NCI-H1436 treated with DMSO at 0.1 percent for 48 hours (cell line): ENCODE results near the gene ZNF343.
A peak's percentile ranks its signal among the peaks of the same experiment; 100 is the strongest.

Source experiments
- DNase-seq: peaks from one replicate; lab custom pipeline; 2025; lab: John Stamatoyannopoulos, UW

Gene ZNF343

DNA sequence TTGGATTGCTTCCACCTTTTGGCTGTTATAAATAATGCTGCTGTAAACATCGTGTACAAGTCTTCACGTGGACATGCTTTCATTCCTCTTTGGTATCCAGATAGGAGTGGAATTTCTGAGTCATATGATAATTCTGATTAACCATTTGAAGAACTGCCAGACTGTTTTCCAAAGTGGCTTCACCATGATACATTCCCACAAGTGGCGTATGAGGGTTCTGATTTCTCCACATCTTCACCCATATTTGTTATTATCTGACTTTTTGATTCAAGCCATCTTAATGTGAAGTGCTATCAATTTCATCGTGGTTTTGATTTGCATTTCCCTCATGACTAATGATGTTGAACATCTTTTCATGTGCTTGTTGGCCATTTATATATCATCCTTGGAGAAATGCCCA, 35.2 kb downstream of the ZNF343 start:
- DNase-seq, result no peak

- peak; percentile 92 for DNase-seq
Observed at GRCh38 chr20:2470423-2471193, 38.1 kb downstream of the ZNF343 start, which contains the start of gene SNRPB. Gene SNRPB, minus strand, starts transcription at chr20:2470789. Its CDS starts 99 bp downstream, at chr20:2470690.

- no peak for DNase-seq
Observed at GRCh38 chr20:2469991-2470422, 38.7 kb downstream of the ZNF343 start.

DNA sequence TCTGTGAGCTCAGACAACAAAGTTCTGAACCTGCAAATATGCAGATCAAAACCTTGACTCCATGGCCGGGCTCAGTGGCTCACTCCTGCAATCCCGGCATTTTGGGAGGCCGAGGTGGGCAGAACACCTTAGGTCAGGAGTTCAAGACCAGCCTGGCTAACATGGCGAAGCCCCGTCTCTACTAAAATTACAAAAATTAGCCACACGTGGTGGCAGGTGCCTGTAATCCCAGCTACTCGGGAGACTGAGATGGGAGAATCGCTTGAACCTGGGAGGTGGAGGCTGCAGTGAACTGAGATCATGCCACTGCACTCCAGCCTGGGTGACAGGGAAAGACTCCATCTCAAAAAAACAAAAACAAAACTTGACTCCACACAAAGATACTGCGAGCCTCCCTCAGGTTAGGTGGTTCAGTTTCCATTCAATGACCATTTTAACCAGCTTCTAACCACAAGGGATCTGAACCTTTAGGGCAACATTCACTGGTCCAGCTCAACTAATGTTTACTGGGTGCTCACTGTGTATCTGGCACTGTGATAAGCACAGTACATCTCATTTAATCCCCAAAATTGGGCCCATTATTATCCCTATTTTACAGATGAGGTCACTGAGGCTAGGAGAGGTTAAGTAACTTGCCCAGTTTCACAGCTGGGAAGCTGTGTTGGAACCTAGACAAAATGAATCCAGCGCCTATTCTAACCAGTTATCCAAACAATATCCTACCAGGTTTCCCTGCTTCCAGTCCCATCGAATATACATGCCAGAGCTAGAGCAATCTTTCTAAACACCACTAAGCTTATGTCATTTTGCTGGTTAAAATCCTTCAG, 39.9 kb downstream of the ZNF343 start:
- no peak for DNase-seq

- no peak for DNase-seq
Observed at GRCh38 chr20:2467412-2467811, 41.3 kb downstream of the ZNF343 start.

- no peak for DNase-seq
Observed at GRCh38 chr20:2465100-2465499, 43.6 kb downstream of the ZNF343 start.

DNA sequence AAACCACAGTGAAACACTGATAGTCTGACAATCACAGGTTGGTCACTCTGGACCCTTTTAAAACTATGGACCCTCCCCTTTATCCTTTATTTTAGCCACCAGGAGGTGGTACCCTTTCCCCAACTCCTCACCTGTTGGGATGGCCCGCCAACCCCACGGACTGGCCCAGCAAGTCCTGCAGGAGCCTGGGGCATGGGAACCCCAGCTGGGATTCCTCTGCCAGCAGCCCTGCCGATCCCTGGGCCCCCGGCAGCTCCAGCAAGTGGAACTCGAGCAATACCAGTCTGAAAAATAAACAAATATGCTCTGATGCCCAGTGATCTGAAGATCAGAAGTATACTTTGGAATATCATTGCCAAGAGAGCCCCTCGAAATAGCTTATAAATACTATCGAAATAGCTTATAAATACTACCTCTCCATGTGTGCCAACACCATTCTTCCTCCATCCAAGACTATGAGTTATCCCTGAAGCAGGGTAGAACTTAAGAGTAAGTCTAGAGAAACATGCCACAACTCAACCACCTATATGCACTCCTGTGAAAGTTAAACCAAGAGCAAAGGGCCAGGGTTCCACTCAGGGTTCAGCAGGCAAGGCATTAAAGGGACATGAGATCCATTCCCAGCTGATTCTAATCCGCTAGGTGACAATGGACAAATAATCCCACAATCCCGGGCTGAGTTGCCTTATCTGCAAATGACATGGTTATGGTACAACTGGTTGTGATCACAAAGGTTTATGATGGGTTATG, 44.9 kb downstream of the ZNF343 start:
- DNase-seq, result no peak

DNA sequence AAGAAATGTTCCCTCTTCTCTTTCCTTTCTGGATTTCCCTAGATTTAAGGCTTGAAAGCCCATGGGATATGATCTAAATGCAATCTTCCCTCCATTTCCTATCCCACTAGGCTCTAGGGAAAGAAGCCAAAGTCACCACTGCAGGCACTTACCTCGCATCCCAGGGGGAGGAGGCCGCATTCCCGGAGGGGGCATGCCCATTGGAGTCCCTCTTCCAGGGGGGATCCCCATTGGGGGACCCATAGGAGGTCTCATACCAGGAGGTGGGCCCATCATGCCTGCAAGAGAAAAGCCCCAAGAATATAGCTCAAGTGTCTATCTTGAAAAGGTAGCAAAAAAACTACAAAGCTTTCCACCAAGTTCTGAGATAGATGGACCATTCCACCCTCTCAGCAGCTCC, 46.2 kb downstream of the ZNF343 start:
- no peak for DNase-seq

GRCh38 chr20:2460752-2461424, 47.8 kb downstream of the ZNF343 start:
- no peak for DNase-seq

GRCh38 chr20:2459981-2460751, 48.5 kb downstream of the ZNF343 start:
- no peak for DNase-seq

DNA sequence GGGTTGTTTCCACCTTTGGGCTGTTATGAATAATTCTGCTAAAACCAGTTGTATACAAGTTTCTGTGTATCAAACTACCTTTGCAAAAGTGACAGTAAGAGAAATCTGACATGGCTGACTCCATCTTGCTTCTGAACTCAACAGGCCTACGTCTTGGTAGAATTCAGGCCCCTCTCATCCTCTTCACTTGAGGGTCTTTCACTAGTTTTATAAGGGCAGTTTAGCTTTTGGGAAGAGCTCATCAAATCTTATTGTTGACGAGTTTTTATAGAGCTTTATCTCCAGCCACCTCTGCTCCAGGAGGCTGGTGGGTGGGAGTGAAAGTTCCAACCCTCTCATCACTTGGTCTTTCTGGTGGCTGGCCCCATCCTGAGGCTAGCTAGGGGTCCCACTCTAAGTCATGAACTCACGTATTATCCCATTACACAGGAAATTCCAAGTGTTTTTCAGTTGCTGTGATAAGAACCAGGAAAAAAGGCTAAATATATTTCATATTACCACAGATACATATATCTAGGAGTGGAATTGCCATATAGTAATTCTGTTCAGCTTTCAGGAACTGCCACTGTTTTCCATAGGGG, 49.7 kb downstream of the ZNF343 start:
- DNase-seq, result no peak

- DNase-seq, result no peak
Observed at GRCh38 chr20:2455771-2456497, 52.8 kb downstream of the ZNF343 start.

DNA sequence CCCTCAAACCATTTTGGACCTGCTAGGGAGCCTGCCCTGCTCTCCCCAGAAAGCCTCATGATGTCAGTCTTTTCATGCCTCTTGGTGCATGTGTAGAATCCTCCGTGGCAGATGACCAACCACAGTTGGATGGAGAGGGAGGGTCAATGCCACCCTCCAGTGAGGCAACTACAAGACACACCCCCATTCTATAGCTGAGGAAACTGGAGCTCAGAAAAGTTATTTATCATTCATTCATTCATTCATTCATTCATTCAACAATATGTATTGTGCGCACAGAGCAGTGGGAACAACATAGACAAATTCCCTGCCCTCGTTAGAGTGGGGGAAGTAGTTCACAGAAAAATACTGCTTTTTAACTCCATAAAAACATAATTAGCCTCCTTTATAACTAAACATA, 54.9 kb downstream of the ZNF343 start:
- no peak for DNase-seq

GRCh38 chr20:2451939-2452732, 56.6 kb downstream of the ZNF343 start:
- DNase-seq, result no peak

- no peak for DNase-seq
Observed at GRCh38 chr20:2451422-2451821, 57.3 kb downstream of the ZNF343 start.

DNA sequence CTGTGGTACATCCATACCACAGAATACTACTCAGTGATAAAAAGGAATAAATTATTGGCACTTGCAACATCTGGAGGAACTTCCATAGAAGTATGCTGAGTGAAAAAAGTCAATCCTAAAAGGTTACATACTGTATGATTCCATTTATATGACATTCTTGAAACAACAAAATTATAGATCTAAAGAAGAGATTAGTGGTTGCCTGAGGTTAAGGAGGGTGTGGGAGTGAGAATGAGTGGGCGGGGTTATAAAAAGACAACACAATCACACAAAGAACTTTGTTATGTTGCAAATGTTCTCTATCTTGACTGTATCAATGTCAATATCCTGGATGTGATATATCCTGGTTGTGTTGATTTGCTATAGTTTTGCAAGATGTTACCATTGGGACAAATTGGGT, 59.3 kb downstream of the ZNF343 start:
- no peak for DNase-seq

DNA sequence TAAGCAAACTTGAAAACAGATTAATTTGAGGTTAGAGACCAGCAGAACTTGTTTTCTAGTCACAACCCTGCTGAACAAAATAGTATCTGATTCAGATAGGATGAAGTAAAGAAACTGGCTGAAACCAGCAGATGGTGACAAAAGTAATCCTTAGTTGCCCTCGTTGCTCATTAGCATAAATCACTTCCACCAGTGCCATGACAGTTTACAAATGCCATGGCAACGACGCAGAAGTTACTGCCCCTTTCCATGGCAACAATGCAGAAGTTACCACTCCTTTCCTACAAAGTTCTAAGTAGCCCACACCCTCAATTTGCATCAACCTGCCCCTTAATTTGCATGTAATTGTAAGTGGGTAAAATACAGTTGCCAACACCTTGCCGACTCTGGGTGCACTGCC, 61.9 kb downstream of the ZNF343 start:
- no peak for DNase-seq
